A673 (cell line): ENCODE data around the gene CBX2.

Experiments
- CTCF ChIP-seq: fragments of 300-800, 200-600 bp; sonication (generic); conservative IDR thresholded peaks from 2 replicates; pipeline ENCODE4 v1.5.1; 2017; ENCODE audit warnings: low read depth, mild to moderate bottlenecking, antibody characterized with exemption, low read length, moderate library complexity, mixed read lengths
- EZH2 ChIP-seq: fragments of 200-600 bp; sonication (generic); IDR thresholded peaks from 2 replicates; pipeline ENCODE4 v1.6.1; 2017; ENCODE audit warnings: borderline replicate concordance, low read depth, mild to moderate bottlenecking, mixed read lengths, antibody characterized with exemption, low read length; ENCODE audit not compliant: poor library complexity, severe bottlenecking

GRCh38 chr17:79804856-79805696, 27.1 kb downstream of the CBX2 start:
- TF ChIP-seq CTCF (no peak), EZH2 (no peak)
